ENCODE data around the gene HEG1.

The HEG1 gene

DNA sequence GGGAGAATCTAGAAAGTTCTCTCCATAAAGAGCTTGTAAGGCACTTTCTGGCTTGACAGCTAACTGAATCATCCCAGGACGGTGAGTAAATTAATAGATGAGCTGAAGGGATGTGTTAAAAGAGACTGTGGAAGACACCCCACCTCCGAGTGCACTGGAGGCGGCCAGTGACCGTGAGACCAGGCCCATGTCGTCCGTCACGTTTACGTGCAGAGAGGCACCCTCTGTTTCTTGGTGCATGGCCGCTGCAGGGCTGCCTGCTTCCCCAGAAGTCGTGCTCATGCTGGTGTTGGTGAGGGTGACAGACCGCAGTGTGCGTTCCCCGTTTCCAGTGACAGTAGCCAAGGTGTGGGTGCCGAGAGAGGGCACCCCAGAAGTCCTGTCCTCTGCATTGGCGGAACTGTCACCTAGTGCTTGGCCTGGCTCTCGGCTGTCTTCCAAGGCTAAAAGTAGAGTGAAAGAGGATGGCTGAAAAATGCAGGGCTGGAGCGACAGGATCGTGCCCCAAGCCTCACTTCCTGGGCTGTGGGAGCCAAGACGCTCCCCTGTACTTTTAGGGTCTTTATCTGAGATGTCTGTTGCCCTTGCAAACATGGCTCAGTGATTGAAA lies 41.1 kb downstream of the HEG1 start:
- no peak for DNase-seq
- H3K4me2 ChIP-seq (ENCODE audit: low read depth, low read length): no peak overlapping the region
- no peak overlapping the region for H2AFZ ChIP-seq (ENCODE audit: low read length)
- no peaks in the 10 kb centered on the region for H3K27me3 ChIP-seq (replicated peaks; ENCODE audit: insufficient read depth, low read length)
- H3K36me3 ChIP-seq (replicated peaks; ENCODE audit: insufficient read depth, low read length): no peaks in the 10 kb centered on the region
- H3K4me3 ChIP-seq (ENCODE audit: low read length): no peak overlapping the region
- no peaks in the 10 kb centered on the region for H3K79me2 ChIP-seq (ENCODE audit: low read length)
- H3K4me1 ChIP-seq (ENCODE audit: low read length): 0 out of 2 replicates have a peak, but pooled peaks cover 3% of the 10 kb centered on the region
- no peaks in the 10 kb centered on the region for H4K20me1 ChIP-seq (ENCODE audit: insufficient read depth, low read length)
- H3F3A ChIP-seq (ENCODE audit: insufficient read depth, low read length): no peaks in the 10 kb centered on the region
- no peak for TF ChIP-seq EZH2 (optimal IDR thresholded peaks at IDR 0.05; ENCODE audit: low read depth, low read length)
- TF ChIP-seq, protein P1, sequence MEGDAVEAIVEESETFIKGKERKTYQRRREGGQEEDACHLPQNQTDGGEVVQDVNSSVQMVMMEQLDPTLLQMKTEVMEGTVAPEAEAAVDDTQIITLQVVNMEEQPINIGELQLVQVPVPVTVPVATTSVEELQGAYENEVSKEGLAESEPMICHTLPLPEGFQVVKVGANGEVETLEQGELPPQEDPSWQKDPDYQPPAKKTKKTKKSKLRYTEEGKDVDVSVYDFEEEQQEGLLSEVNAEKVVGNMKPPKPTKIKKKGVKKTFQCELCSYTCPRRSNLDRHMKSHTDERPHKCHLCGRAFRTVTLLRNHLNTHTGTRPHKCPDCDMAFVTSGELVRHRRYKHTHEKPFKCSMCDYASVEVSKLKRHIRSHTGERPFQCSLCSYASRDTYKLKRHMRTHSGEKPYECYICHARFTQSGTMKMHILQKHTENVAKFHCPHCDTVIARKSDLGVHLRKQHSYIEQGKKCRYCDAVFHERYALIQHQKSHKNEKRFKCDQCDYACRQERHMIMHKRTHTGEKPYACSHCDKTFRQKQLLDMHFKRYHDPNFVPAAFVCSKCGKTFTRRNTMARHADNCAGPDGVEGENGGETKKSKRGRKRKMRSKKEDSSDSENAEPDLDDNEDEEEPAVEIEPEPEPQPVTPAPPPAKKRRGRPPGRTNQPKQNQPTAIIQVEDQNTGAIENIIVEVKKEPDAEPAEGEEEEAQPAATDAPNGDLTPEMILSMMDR (IDR thresholded peaks at IDR 0.05; ENCODE audit: low read length): no peak
- no peak for TF ChIP-seq EZH2phosphoT487 (IDR thresholded peaks at IDR 0.05; ENCODE audit: low read length)
- H3K9me3 ChIP-seq (replicated peaks; ENCODE audit: insufficient read depth, low read length): no peaks in the 10 kb centered on the region
- H3K9me2 ChIP-seq (replicated peaks; ENCODE audit: insufficient read depth, low read length): no peaks in the 10 kb centered on the region
- no peak overlapping the region for H3K27ac ChIP-seq (ENCODE audit: low read length)
- H3K9ac ChIP-seq (ENCODE audit: low read length): no peak overlapping the region

DNA sequence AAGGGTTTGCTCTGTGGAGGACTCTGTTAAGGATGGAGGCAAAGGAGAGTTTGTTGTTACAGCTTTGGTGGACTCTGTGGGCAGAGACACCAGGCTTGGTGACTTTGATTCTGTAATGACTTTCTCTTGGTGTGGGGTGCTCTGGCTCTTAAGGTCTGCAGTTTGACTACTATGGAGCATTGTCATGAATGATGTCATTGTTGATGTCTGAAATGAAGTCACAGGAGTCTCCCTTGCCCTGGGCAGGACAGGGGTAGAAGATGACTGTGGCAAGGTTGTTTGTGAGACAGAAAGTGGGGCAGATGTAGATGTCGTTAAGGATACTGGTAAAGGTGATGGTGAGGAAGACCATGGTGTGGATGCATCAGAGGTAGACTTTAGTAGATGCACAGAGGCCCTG lies 42.7 kb downstream of the HEG1 start:
- Histone ChIP-seq H3K79me2 (ENCODE audit: low read length) (no peaks in the 10 kb centered on the region), H3K27ac (ENCODE audit: low read length) (no peak overlapping the region), H3F3A (ENCODE audit: insufficient read depth, low read length) (no peaks in the 10 kb centered on the region), H4K20me1 (ENCODE audit: insufficient read depth, low read length) (no peaks in the 10 kb centered on the region), H3K9ac (ENCODE audit: low read length) (no peak overlapping the region), H3K4me2 (ENCODE audit: low read depth, low read length) (no peak overlapping the region), H3K36me3 (replicated peaks; ENCODE audit: insufficient read depth, low read length) (no peaks in the 10 kb centered on the region), H3K4me1 (ENCODE audit: low read length) (0 out of 2 replicates have a peak, but pooled peaks cover 3% of the 10 kb centered on the region), H3K9me2 (replicated peaks; ENCODE audit: insufficient read depth, low read length) (no peaks in the 10 kb centered on the region), H3K4me3 (ENCODE audit: low read length) (no peak overlapping the region), H3K27me3 (replicated peaks; ENCODE audit: insufficient read depth, low read length) (no peaks in the 10 kb centered on the region), H3K9me3 (replicated peaks; ENCODE audit: insufficient read depth, low read length) (no peaks in the 10 kb centered on the region), H2AFZ (ENCODE audit: low read length) (no peak overlapping the region)
- TF ChIP-seq EZH2phosphoT487 (IDR thresholded peaks at IDR 0.05; ENCODE audit: low read length) (no peak), EZH2 (optimal IDR thresholded peaks at IDR 0.05; ENCODE audit: low read depth, low read length) (no peak)
- TF ChIP-seq, protein P1 (IDR thresholded peaks at IDR 0.05; ENCODE audit: low read length): no peak
- no peak for DNase-seq

DNA sequence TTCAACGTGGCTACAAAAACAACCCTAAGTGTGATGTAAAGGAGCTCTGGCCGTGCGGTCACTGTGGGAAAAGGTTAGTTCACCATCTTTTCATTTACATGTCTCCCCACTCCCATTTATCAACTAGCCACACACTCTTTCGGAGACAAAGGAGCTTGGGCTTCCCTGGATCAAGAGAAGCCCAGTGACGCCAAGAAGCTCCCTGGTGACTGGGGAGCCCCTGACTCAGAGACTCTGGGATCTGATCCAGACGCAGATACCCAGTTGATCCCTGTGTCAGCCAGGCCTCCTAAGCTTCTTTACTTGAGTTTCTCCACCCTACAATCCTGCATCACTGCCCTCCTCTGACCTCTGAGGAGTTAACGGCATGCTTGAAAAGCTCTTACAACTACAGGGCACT lies 43.9 kb downstream of the HEG1 start:
- Histone ChIP-seq H3K9me3 (replicated peaks; ENCODE audit: insufficient read depth, low read length) (no peaks in the 10 kb centered on the region), H3K27ac (ENCODE audit: low read length) (no peak overlapping the region), H3K79me2 (ENCODE audit: low read length) (no peaks in the 10 kb centered on the region), H3K4me1 (ENCODE audit: low read length) (0 out of 2 replicates have a peak, but pooled peaks cover 3% of the 10 kb centered on the region), H3K4me2 (ENCODE audit: low read depth, low read length) (no peak overlapping the region), H2AFZ (ENCODE audit: low read length) (no peak overlapping the region), H3K9me2 (replicated peaks; ENCODE audit: insufficient read depth, low read length) (no peaks in the 10 kb centered on the region), H3K36me3 (replicated peaks; ENCODE audit: insufficient read depth, low read length) (no peaks in the 10 kb centered on the region), H3K4me3 (ENCODE audit: low read length) (no peak overlapping the region), H3K27me3 (replicated peaks; ENCODE audit: insufficient read depth, low read length) (no peaks in the 10 kb centered on the region), H4K20me1 (ENCODE audit: insufficient read depth, low read length) (no peaks in the 10 kb centered on the region), H3K9ac (ENCODE audit: low read length) (no peak overlapping the region), H3F3A (ENCODE audit: insufficient read depth, low read length) (no peaks in the 10 kb centered on the region)
- DNase-seq: no peak
- TF ChIP-seq, protein P1 (IDR thresholded peaks at IDR 0.05; ENCODE audit: low read length): no peak
- no peak for TF ChIP-seq EZH2 (optimal IDR thresholded peaks at IDR 0.05; ENCODE audit: low read depth, low read length)
- TF ChIP-seq EZH2phosphoT487 (IDR thresholded peaks at IDR 0.05; ENCODE audit: low read length): no peak
